Measurements from ENCODE around the gene RGS7.
"Not testable (repeated sequence)": the region's sequence is repeated elsewhere in the genome, so short reads cannot be mapped to it uniquely, and the experiment has no call there.

Gene RGS7

GRCh38 chr1:240758777-240759176 is 598.2 kb downstream of the RGS7 start:
- H3K27ac ChIP-seq (ENCODE audit: low read depth, low read length); H3K4me3 ChIP-seq (ENCODE audit: low read depth in 1 of 2, low read length in 2 of 2); H3K27me3 ChIP-seq (ENCODE audit: control insufficient read depth in 1 of 2, insufficient read depth in 2 of 2, low read length in 2 of 2); H3K9me3 ChIP-seq (ENCODE audit: control insufficient read depth in 1 of 2, low read length in 2 of 2); H3K9ac ChIP-seq (ENCODE audit: low read depth in 1 of 2, low read length in 2 of 2); H3K4me1 ChIP-seq (ENCODE audit: control insufficient read depth in 1 of 2, insufficient read depth in 2 of 2, low read length in 2 of 2); H3K36me3 ChIP-seq (ENCODE audit: control insufficient read depth in 1 of 2, insufficient read depth in 2 of 2, low read length in 2 of 2): not testable (repeated sequence)

- no peaks in the 10 kb centered on the region for H3K36me3 ChIP-seq (ENCODE audit: control insufficient read depth in 1 of 2, insufficient read depth in 2 of 2, low read length in 2 of 2)
- H3K4me1 ChIP-seq (ENCODE audit: control insufficient read depth in 1 of 2, insufficient read depth in 2 of 2, low read length in 2 of 2), result no peaks in the 10 kb centered on the region
- H3K27me3 ChIP-seq (ENCODE audit: control insufficient read depth in 1 of 2, insufficient read depth in 2 of 2, low read length in 2 of 2), result no peaks in the 10 kb centered on the region
- H3K27ac ChIP-seq (ENCODE audit: low read depth, low read length), result no peak overlapping the region
- no peak overlapping the region for H3K4me3 ChIP-seq (ENCODE audit: low read depth in 1 of 2, low read length in 2 of 2)
- no peaks in the 10 kb centered on the region for H3K9me3 ChIP-seq (ENCODE audit: control insufficient read depth in 1 of 2, low read length in 2 of 2)
- no peak overlapping the region for H3K9ac ChIP-seq (ENCODE audit: low read depth in 1 of 2, low read length in 2 of 2)
These were observed 598.7 kb downstream of the RGS7 start for GRCh38 chr1:240758296-240758695.

GRCh38 chr1:240747907-240748306 is 609.1 kb downstream of the RGS7 start:
- Histone ChIP-seq H3K9me3 (ENCODE audit: control insufficient read depth in 1 of 2, low read length in 2 of 2) (no peaks in the 10 kb centered on the region), H3K4me3 (ENCODE audit: low read depth in 1 of 2, low read length in 2 of 2) (no peak overlapping the region), H3K27me3 (ENCODE audit: control insufficient read depth in 1 of 2, insufficient read depth in 2 of 2, low read length in 2 of 2) (no peaks in the 10 kb centered on the region), H3K9ac (ENCODE audit: low read depth in 1 of 2, low read length in 2 of 2) (no peak overlapping the region), H3K36me3 (ENCODE audit: control insufficient read depth in 1 of 2, insufficient read depth in 2 of 2, low read length in 2 of 2) (no peaks in the 10 kb centered on the region), H3K4me1 (ENCODE audit: control insufficient read depth in 1 of 2, insufficient read depth in 2 of 2, low read length in 2 of 2) (no peaks in the 10 kb centered on the region), H3K27ac (ENCODE audit: low read depth, low read length) (no peak overlapping the region)

DNA sequence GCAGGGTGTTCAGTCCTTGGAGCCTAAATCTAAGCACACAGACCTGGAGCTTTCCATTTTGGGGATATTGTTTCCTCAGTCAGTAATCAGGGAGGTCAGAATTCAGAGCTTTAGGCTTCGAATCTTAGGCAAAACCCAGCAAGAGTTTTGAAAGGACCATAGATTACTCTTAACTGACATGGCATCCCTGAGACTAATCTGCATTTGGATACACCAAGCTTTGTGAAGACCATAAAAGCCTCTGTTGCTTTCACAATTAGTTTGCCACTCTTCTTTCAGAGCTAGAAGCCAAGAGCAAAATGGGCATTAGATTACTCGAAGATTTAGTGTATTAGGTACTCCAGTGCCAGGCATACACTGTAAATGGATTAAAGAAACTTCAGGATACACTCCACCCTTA is 613.3 kb downstream of the RGS7 start:
- Histone ChIP-seq H3K4me3 (ENCODE audit: low read depth in 1 of 2, low read length in 2 of 2) (no peak overlapping the region), H3K9ac (ENCODE audit: low read depth in 1 of 2, low read length in 2 of 2) (no peak overlapping the region), H3K9me3 (ENCODE audit: control insufficient read depth in 1 of 2, low read length in 2 of 2) (no peaks in the 10 kb centered on the region), H3K27me3 (ENCODE audit: control insufficient read depth in 1 of 2, insufficient read depth in 2 of 2, low read length in 2 of 2) (no peaks in the 10 kb centered on the region), H3K36me3 (ENCODE audit: control insufficient read depth in 1 of 2, insufficient read depth in 2 of 2, low read length in 2 of 2) (no peaks in the 10 kb centered on the region), H3K27ac (ENCODE audit: low read depth, low read length) (no peak overlapping the region), H3K4me1 (ENCODE audit: control insufficient read depth in 1 of 2, insufficient read depth in 2 of 2, low read length in 2 of 2) (no peaks in the 10 kb centered on the region)

DNA sequence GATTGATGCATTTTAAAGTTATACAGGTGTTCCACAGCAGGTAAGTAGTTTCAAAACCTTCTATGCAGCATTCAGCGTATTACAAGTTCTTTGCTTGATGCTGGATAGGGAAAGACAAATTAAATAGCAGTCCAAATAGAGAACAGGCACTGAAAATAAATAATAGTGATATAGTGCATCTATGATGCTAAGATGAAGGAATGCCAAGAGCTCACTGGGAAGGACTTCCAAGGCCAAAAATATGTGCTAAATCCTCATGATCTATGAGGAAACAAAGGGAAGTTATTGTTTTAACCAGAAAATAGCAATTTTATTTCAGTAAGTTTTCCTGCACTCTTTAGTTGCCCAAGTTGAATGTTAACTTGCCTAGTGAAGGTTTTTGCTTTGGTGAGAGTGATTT is 617.3 kb downstream of the RGS7 start:
- no peaks in the 10 kb centered on the region for H3K27me3 ChIP-seq (ENCODE audit: control insufficient read depth in 1 of 2, insufficient read depth in 2 of 2, low read length in 2 of 2)
- H3K4me1 ChIP-seq (ENCODE audit: control insufficient read depth in 1 of 2, insufficient read depth in 2 of 2, low read length in 2 of 2), result no peaks in the 10 kb centered on the region
- H3K9ac ChIP-seq (ENCODE audit: low read depth in 1 of 2, low read length in 2 of 2), result no peak overlapping the region
- H3K9me3 ChIP-seq (ENCODE audit: control insufficient read depth in 1 of 2, low read length in 2 of 2), result no peaks in the 10 kb centered on the region
- H3K27ac ChIP-seq (ENCODE audit: low read depth, low read length), result no peak overlapping the region
- no peaks in the 10 kb centered on the region for H3K36me3 ChIP-seq (ENCODE audit: control insufficient read depth in 1 of 2, insufficient read depth in 2 of 2, low read length in 2 of 2)
- H3K4me3 ChIP-seq (ENCODE audit: low read depth in 1 of 2, low read length in 2 of 2), result no peak overlapping the region

- Histone ChIP-seq H3K36me3 (ENCODE audit: control insufficient read depth in 1 of 2, insufficient read depth in 2 of 2, low read length in 2 of 2) (no peaks in the 10 kb centered on the region), H3K27me3 (ENCODE audit: control insufficient read depth in 1 of 2, insufficient read depth in 2 of 2, low read length in 2 of 2) (no peaks in the 10 kb centered on the region), H3K4me1 (ENCODE audit: control insufficient read depth in 1 of 2, insufficient read depth in 2 of 2, low read length in 2 of 2) (no peaks in the 10 kb centered on the region)
These were observed 617.9 kb downstream of the RGS7 start for GRCh38 chr1:240739139-240739538.

DNA sequence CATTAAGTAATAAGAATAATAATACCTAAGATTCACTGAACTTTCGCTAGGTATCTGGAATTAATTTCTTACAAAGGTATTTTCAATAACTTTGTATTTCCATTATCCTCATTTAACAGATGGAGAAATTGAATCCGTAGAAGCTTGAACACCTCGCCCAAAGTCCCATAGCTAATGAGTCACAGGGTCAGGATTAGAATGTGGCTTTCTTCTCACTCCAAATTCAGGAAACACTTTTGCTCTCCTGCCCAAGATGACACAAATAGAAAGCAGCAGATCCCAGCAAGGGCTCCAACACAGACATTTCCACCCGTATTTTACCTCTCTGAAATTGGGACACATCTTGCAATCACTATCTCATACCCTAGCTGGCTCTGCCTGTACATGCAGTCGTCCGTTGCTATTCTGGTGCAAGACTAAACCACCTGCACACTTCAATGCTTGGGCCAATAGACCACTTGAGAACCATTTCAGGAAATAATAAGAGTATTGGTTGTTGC is 619.2 kb downstream of the RGS7 start:
- H3K9me3 ChIP-seq (ENCODE audit: control insufficient read depth in 1 of 2, low read length in 2 of 2), result no peaks in the 10 kb centered on the region
- no peaks in the 10 kb centered on the region for H3K27me3 ChIP-seq (ENCODE audit: control insufficient read depth in 1 of 2, insufficient read depth in 2 of 2, low read length in 2 of 2)
- no peaks in the 10 kb centered on the region for H3K36me3 ChIP-seq (ENCODE audit: control insufficient read depth in 1 of 2, insufficient read depth in 2 of 2, low read length in 2 of 2)
- no peak overlapping the region for H3K27ac ChIP-seq (ENCODE audit: low read depth, low read length)
- H3K9ac ChIP-seq (ENCODE audit: low read depth in 1 of 2, low read length in 2 of 2), result no peak overlapping the region
- H3K4me3 ChIP-seq (ENCODE audit: low read depth in 1 of 2, low read length in 2 of 2), result no peak overlapping the region
- no peaks in the 10 kb centered on the region for H3K4me1 ChIP-seq (ENCODE audit: control insufficient read depth in 1 of 2, insufficient read depth in 2 of 2, low read length in 2 of 2)

More at GRCh38 chr1:240739139-240739538, 617.9 kb downstream of the RGS7 start:
- Histone ChIP-seq H3K27ac (ENCODE audit: low read depth, low read length) (no peak overlapping the region), H3K9me3 (ENCODE audit: control insufficient read depth in 1 of 2, low read length in 2 of 2) (no peaks in the 10 kb centered on the region), H3K9ac (ENCODE audit: low read depth in 1 of 2, low read length in 2 of 2) (no peak overlapping the region), H3K4me3 (ENCODE audit: low read depth in 1 of 2, low read length in 2 of 2) (no peak overlapping the region)

DNA sequence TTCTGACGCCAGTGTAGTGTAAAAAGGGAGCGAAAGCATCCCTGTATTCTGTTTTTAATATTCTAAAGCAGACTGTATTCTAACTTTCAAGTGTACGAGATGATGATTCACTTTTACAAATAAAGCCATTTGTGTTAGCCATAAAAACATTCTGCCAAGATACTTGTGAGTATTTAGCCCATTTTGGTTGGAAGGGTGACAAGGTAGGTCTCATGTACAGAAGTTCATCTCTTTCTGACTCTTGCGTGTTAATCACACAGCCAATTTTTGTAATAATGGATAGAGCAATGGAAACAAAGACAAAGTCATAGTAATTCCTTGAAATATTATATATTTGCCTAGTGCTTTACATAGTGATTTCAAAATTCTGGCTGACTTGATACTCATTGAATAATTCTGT is 619.7 kb downstream of the RGS7 start:
- Histone ChIP-seq H3K36me3 (ENCODE audit: control insufficient read depth in 1 of 2, insufficient read depth in 2 of 2, low read length in 2 of 2) (no peaks in the 10 kb centered on the region), H3K4me3 (ENCODE audit: low read depth in 1 of 2, low read length in 2 of 2) (no peak overlapping the region), H3K27me3 (ENCODE audit: control insufficient read depth in 1 of 2, insufficient read depth in 2 of 2, low read length in 2 of 2) (no peaks in the 10 kb centered on the region), H3K4me1 (ENCODE audit: control insufficient read depth in 1 of 2, insufficient read depth in 2 of 2, low read length in 2 of 2) (no peaks in the 10 kb centered on the region), H3K9me3 (ENCODE audit: control insufficient read depth in 1 of 2, low read length in 2 of 2) (no peaks in the 10 kb centered on the region), H3K27ac (ENCODE audit: low read depth, low read length) (no peak overlapping the region), H3K9ac (ENCODE audit: low read depth in 1 of 2, low read length in 2 of 2) (no peak overlapping the region)

DNA sequence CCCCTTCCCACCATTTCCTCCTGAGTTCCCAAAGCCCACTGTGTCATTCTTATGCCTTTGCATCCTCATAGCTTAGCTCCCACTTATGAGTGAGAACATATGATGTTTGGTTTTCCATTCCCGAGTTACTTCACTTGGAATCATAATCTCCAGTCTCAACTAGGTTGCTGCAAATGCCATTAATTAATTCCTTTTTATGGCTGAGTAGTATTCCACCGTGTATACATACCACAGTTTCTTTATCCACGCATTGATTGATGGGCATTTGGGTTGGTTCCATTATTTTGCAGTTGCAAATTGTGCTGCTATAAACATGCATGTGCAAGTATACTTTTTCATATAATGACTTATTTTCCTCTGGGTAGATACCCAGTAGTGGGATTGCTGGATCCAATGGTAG is 622.3 kb downstream of the RGS7 start:
- H3K9me3 ChIP-seq (ENCODE audit: control insufficient read depth in 1 of 2, low read length in 2 of 2); H3K27ac ChIP-seq (ENCODE audit: low read depth, low read length); H3K36me3 ChIP-seq (ENCODE audit: control insufficient read depth in 1 of 2, insufficient read depth in 2 of 2, low read length in 2 of 2); H3K9ac ChIP-seq (ENCODE audit: low read depth in 1 of 2, low read length in 2 of 2); H3K4me1 ChIP-seq (ENCODE audit: control insufficient read depth in 1 of 2, insufficient read depth in 2 of 2, low read length in 2 of 2); H3K4me3 ChIP-seq (ENCODE audit: low read depth in 1 of 2, low read length in 2 of 2); H3K27me3 ChIP-seq (ENCODE audit: control insufficient read depth in 1 of 2, insufficient read depth in 2 of 2, low read length in 2 of 2): not testable (repeated sequence)

DNA sequence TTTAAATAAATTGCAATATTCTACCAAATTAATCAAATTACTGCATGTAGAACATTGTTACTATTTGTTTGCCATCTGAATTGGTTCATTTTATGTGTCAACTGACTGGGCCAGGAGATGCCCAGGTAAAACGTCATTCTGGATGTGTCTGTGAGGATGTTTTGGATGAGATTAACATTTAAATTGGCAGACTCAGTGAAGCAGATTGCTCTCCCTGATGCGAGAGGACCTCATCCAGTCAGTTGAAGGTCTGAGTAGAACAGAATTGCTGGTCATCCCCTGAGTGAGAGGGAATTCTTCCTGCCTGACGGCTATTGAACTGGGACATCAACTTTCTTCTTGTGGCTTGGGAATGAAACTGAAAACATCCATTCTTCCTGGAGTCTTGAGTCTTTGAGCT is 623.0 kb downstream of the RGS7 start:
- no peaks in the 10 kb centered on the region for H3K4me1 ChIP-seq (ENCODE audit: control insufficient read depth in 1 of 2, insufficient read depth in 2 of 2, low read length in 2 of 2)
- no peaks in the 10 kb centered on the region for H3K27me3 ChIP-seq (ENCODE audit: control insufficient read depth in 1 of 2, insufficient read depth in 2 of 2, low read length in 2 of 2)
- H3K9ac ChIP-seq (ENCODE audit: low read depth in 1 of 2, low read length in 2 of 2), result no peak overlapping the region
- H3K9me3 ChIP-seq (ENCODE audit: control insufficient read depth in 1 of 2, low read length in 2 of 2), result no peaks in the 10 kb centered on the region
- H3K36me3 ChIP-seq (ENCODE audit: control insufficient read depth in 1 of 2, insufficient read depth in 2 of 2, low read length in 2 of 2), result no peaks in the 10 kb centered on the region
- H3K4me3 ChIP-seq (ENCODE audit: low read depth in 1 of 2, low read length in 2 of 2), result no peak overlapping the region
- no peak overlapping the region for H3K27ac ChIP-seq (ENCODE audit: low read depth, low read length)

DNA sequence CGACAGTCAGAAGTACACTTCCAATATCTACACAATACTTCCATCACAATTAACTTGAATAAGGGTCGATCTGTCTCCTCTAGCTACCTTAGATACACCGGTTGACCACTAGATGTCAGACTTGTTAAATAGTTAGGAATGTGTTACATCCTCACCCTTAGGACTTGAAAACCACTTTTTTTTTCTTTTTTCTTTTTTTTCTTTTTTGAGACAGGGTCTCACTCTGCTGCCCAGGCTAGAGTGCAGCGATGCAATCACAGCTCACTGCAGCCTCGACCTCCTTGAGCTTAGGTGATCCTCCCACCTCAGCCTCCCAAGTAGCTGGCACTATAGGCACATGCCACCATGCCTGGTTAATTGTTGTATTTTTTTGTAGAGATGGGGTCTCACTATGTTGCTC is 624.6 kb downstream of the RGS7 start:
- Histone ChIP-seq H3K4me1 (ENCODE audit: control insufficient read depth in 1 of 2, insufficient read depth in 2 of 2, low read length in 2 of 2) (no peaks in the 10 kb centered on the region), H3K9ac (ENCODE audit: low read depth in 1 of 2, low read length in 2 of 2) (no peak overlapping the region), H3K36me3 (ENCODE audit: control insufficient read depth in 1 of 2, insufficient read depth in 2 of 2, low read length in 2 of 2) (no peaks in the 10 kb centered on the region), H3K4me3 (ENCODE audit: low read depth in 1 of 2, low read length in 2 of 2) (no peak overlapping the region), H3K27ac (ENCODE audit: low read depth, low read length) (no peak overlapping the region), H3K9me3 (ENCODE audit: control insufficient read depth in 1 of 2, low read length in 2 of 2) (no peaks in the 10 kb centered on the region), H3K27me3 (ENCODE audit: control insufficient read depth in 1 of 2, insufficient read depth in 2 of 2, low read length in 2 of 2) (no peaks in the 10 kb centered on the region)

All from duodenal mucosa (tissue), 2 donors.